Measurements from ENCODE around the gene ZHX3. TPM values are rescaled to one million over a fixed set of nuclear protein-coding genes. Genes with fewer than 3 reads are reported as not detected.

ZHX3 gene
- total RNA-seq, 2 donors from 2014 or later, result 8.2 to 10.1 TPM

DNA sequence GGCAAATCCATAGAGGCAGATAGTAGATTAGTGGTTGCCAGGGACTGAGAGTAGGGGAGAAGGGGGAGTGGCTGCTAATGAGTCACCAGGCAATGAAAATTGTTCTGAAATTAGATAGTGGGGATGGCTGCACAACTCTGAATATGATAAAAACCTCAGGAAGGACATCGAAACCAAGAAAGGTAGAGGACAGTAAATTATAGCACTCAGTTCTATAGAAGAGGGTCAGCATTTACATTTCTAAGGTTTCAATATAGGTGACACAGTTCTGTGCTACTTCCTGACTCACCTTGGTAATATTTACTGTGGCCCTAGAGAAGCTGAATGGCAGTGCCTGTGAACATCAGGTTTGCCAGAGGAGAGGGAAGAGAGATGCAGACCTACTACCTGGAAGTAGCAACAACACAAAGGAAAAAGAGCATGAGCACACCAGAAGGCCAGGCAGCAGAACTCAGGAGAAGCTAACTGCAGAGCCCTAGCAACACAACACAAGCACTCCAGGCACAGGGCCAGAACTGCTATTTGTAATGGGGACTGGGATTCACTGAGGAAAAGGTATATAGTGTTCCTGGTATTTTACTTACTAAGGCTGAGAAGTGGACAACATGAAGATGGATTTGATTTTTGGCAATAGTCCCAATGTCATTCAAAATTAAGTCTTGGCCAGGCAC lies 104.2 kb downstream of the ZHX3 start:
- H3K27ac Mint-ChIP-seq, result no peak overlapping the region
- no peak for DNase-seq (ENCODE audit: low spot score in 2 of 2)
- no peaks in the 10 kb centered on the region for H3K36me3 Mint-ChIP-seq
- H3K9me3 Mint-ChIP-seq, result no peaks in the 10 kb centered on the region
- ATAC-seq, result no peak

DNA sequence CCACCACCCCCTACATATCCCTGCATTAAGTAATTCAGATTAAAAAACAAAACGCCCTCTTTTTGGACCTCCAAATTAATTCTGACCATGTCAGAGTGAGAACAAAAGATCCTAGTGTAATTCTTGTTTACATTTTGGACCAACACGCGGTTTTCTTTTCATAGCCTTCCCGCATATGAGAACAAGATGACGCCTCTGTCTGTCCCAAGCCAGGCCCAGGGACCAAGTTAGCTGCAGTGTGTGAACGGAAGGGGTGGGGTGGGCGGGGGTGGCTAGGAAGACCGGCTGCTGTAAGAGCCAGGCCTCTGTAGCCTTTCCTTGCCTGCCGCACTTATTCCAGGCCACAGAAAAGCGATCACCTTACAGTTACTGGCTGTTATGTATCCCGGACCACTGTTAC lies 112.2 kb downstream of the ZHX3 start:
- no peak for DNase-seq (ENCODE audit: low spot score in 2 of 2)
- no peak for ATAC-seq
- no peak overlapping the region for H3K27ac Mint-ChIP-seq
- H3K36me3 Mint-ChIP-seq, result peaks cover 4 to 22% of the 10 kb centered on the region in 2 donors
- peaks cover 2 to 3% of the 10 kb centered on the region in 2 donors for H3K9me3 Mint-ChIP-seq

DNA sequence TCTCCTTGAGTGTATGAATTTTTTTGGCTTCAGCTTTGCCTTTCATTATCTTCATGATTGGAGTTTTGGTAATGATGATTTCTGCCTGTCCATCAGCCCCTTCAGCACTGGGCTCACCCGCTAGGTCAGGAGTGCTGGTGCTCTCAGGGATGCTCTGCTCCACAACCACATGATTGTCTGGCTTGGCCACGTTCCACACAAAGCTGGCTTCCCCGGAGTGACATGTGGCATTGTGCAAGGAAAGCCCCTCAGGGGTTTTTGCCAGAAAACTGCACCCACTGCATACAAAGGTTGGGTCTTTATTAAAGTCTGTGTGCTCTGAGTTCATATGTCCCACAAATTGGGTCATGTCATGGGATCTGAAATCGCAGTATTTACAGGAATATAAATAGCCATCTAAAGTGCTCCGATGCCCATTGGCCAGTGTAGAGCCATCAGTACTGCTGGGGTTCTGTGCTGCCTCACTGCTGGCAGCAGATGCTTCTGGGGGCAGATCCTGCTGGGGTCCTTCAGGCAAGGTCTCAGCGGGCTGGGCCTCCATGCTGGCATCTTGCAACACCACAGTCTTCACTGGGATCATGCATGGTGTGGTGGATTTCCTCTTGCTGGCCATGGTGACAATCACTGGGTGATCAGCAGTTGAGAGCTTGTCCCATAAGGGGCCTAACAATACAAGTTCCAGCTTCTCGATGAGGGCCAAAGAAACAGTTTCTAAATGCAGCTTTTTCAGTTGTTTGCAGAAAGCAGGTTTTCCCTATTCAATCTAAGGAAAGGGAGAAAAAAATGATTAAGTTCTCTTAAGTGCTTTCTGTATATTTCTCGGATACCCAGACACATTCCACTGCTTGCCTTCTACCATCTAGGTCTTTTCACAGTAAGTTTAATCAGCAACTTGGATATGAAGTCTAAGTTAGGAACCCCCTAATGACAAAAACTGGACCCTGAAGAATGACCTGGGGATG lies 112.9 kb downstream of the ZHX3 start:
- H3K27ac Mint-ChIP-seq, result peak overlapping the region in 1 of 2 donors; percentile 70

DNA sequence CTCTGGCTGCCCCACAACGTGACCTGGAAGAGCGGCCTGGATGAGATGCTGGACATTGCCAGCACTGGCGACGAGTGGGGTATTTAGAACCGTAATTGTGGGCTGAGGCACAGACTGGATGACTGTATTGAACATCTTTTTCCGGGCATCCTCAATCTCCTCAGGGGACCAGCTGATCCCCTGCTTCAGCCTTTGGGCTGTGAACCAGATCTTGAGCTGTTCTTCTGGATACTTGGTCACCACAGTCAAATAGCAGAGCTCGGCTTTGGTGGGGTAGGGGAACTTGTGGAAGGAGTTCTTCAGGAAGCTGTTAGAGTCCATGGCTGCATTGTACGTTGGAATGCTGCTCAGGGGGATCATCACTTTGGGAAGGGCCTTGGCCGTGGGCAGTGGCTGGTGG lies 113.9 kb downstream of the ZHX3 start:
- no peak overlapping the region for H3K27ac Mint-ChIP-seq
- H3K36me3 Mint-ChIP-seq, result peaks cover 16 to 30% of the 10 kb centered on the region in 2 donors

More for the DNA sequence above, 112.9 kb downstream of the ZHX3 start:
- Mint-ChIP-seq H3K36me3 (peaks cover 8 to 22% of the 10 kb centered on the region in 2 donors), H3K9me3 (peaks cover 6% of the 10 kb centered on the region in 2 donors)
- DNase-seq (ENCODE audit: low spot score in 2 of 2) (no peak), ATAC-seq (no peak)

DNA sequence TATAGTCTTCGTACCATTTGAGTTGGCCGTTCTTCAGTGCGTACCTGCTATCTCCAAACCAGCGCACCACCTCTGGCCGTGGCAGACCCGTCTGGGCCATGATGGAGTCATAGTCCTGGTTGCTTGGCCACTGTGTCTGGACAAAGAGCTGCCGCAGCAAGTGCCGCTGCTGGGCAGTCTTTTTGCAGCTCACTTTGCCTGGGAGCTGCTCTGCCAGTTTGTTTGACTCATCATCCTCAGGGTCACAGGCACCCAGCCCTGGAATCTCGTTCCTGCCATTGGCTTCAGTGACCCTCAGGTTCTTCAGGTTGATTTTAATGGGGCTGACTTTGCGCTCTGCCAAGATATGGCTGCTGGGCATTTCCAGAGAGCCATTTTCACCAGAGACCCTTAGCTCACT lies 115.1 kb downstream of the ZHX3 start:
- no peak for ATAC-seq
- no peak overlapping the region for H3K27ac Mint-ChIP-seq
- H3K9me3 Mint-ChIP-seq, result peaks cover 13 to 18% of the 10 kb centered on the region in 2 donors
- peaks cover 21 to 32% of the 10 kb centered on the region in 2 donors for H3K36me3 Mint-ChIP-seq
- DNase-seq (ENCODE audit: low spot score in 2 of 2), result no peak

More for the DNA sequence above, 113.9 kb downstream of the ZHX3 start:
- ATAC-seq (no peak), DNase-seq (ENCODE audit: low spot score in 2 of 2) (no peak)
- peaks cover 13 to 14% of the 10 kb centered on the region in 2 donors for H3K9me3 Mint-ChIP-seq

DNA sequence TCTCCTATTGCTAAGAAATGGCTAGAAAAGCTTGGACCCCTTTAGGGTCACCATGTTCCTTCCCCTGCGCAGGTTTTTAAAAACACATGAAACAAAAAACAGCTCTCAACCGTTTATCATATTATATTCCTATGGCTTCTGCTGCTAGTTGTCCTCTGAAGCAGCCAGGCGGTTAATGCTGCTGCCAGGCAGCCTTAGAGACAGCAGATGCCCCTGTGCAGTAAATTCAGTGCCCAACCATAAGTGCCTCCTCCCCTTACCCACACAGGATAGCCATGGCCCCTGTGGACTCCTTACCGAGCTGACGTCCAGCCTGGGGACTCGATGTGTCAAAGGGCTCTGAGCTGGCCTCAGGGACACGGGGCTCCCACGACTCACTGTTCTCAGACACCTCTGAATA lies 115.8 kb downstream of the ZHX3 start:
- Mint-ChIP-seq H3K9me3 (peaks cover 13 to 18% of the 10 kb centered on the region in 2 donors), H3K27ac (no peak overlapping the region), H3K36me3 (peaks cover 21 to 32% of the 10 kb centered on the region in 2 donors)
- no peak for DNase-seq (ENCODE audit: low spot score in 2 of 2)
- ATAC-seq, result peak in 1 of 2 donors; percentile 35

DNA sequence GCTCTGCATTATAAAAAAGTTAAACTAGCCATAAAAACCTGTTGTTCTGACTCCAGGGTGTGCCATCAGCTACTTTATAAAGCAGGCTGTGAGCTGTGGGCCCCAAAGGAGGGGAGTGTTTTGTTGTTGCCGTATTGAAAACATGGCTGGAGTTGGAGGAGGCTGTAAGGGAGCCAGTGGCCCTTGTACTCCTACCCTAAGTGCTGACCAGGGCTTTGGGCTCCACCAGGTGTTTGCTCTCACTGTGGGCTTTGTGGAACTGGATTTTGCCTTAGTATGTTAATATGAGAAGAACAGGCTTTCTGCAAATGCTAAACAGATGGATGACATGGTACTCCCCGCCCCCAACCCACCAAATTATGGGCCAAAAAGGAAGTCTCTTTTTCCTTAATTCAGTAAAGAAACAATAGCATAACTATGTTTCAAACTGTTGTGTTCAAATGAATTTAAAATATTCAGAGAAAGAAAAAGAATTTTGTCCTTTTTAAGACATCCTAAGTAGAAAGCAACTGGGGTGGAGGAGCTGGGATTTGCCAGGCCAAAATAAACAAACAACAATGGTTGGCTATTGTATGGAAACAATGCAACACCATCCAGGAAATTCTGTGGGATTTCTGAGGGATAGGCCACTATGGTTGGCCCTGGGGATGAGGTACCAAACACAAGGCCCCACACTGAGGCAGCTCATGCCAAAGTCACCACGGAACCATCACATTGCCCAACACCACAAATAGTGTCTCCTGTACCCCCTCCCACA lies 116.9 kb downstream of the ZHX3 start:
- ATAC-seq (no peak), DNase-seq (ENCODE audit: low spot score in 2 of 2) (no peak)
- H3K9me3 Mint-ChIP-seq, result peaks cover 13 to 18% of the 10 kb centered on the region in 2 donors
- no peak overlapping the region for H3K27ac Mint-ChIP-seq
- peaks cover 21 to 32% of the 10 kb centered on the region in 2 donors for H3K36me3 Mint-ChIP-seq

DNA sequence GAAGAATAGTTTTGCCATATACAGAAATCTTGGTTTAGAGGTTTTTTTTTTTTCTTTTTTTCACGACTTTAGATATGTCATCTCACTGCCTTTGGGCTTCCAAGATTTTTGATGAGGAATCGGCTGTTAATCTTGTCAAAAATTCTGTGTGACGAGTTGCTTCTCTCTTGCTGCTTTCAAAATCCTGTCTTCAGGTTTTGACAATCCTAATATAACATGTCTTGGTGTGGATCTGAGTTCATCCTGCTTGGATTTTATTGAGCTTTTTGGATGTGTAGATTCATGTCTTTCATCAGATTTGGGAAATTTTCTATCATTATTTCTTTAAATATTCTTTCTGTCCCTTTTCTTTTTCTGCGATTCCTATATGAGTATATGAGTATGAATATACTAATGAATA lies 119.1 kb downstream of the ZHX3 start:
- peaks cover 21 to 28% of the 10 kb centered on the region in 2 donors for H3K36me3 Mint-ChIP-seq
- ATAC-seq (no peak), DNase-seq (ENCODE audit: low spot score in 2 of 2) (no peak)
- no peak overlapping the region for H3K27ac Mint-ChIP-seq
- peaks cover 13 to 18% of the 10 kb centered on the region in 2 donors for H3K9me3 Mint-ChIP-seq

DNA sequence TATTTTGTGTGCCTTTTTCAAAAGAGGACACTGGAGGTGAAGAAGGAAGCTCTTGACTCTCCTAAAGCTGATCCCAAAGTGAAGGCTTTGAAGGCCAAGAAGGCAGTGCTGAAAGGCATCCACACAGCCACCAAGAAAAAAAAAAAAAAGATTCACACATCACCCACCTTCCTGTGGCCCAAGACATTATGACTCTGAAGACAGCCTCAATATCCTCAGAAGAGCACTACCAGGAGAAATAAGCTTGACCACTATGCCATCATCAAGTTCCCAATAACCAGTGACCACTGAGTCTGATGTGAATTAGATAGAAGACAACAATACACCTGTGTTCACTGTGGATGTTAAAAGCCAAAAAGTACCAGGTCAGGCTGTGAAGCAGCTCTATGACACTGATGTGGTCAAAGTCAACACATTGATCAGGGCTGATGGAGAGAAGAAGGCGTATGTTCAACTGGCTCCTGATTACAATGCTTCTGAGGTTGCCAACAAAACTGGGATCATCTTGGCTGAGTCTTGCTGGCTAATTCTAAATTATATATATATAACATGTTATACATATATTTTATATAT lies 120.8 kb downstream of the ZHX3 start:
- Mint-ChIP-seq H3K27ac (no peak overlapping the region), H3K36me3 (peaks cover 20 to 28% of the 10 kb centered on the region in 2 donors), H3K9me3 (peaks cover 13 to 23% of the 10 kb centered on the region in 2 donors)
- DNase-seq (ENCODE audit: low spot score in 2 of 2) (no peak), ATAC-seq (peak; percentile 45 to 75)

DNA sequence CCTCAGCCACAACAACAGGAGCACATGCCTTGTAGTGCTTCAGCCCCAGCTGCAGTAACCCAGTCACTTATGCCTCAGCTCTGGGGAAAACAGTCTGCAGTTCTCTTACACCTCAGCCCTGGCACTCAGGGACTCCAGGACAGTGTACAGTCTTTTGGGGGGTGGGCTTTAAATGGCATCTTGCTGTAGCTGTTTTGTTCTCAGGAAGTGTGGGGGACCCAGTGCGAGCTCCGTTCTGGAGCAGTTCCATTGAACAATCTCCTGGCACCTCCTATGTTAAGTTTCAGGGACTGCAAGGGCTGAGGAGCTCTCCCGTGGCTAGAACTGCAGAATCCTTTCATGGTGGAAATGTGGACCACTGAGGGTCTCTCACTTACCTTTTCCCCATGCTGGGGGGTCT lies 125.0 kb downstream of the ZHX3 start:
- H3K9me3 Mint-ChIP-seq, result peaks cover 3 to 18% of the 10 kb centered on the region in 2 donors
- ATAC-seq (no peak), DNase-seq (ENCODE audit: low spot score in 2 of 2) (no peak)
- no peak overlapping the region for H3K27ac Mint-ChIP-seq
- H3K36me3 Mint-ChIP-seq, result peaks cover 7 to 17% of the 10 kb centered on the region in 2 donors

DNA sequence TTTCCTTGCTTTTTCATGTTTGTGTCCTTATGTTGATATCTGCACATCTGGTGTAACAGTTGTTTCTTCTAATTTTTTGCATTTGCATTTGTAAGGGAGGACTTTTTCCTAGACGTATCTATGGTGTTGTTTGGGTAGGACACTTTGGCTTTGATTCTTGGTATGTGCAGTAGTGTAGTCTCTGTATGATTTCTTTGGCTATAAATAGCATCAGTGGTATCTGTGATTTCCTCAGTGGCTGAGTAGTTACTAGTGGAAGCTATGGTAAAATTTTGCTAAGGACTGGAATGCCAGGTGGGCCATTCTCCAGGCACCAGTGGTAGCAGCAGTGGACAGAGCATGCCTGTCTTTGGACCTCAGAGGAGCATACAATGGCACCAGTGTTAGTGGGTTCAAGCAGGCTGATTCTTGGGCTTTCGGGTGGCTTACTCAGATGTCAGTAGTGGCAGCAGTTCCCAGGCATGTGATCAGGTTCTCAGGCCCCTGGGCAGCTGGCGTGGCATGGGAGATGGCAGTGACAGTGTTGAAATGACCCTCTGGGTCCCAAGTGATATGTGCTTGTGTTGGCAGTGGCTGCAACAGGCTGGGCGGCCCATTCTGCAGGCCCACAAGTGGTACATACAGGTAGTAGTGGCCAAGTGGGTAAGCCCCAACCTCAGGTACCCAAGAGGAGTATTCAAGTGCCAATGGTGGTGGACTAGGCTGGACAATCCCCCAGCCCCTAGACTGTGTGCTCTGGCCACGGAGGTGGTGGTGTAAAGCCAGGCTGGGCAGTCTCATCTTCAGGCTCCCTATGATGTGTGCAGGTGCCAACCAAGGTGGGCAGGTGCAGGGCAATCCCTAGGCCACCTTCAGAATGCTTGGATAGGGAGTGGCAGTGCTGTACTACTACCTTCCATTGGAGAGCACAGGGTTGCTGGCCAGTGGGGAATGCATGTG lies 125.7 kb downstream of the ZHX3 start:
- peaks cover 3 to 18% of the 10 kb centered on the region in 2 donors for H3K9me3 Mint-ChIP-seq
- peaks cover 7 to 17% of the 10 kb centered on the region in 2 donors for H3K36me3 Mint-ChIP-seq
- H3K27ac Mint-ChIP-seq, result no peak overlapping the region
- DNase-seq (ENCODE audit: low spot score in 2 of 2), result no peak
- ATAC-seq, result no peak

DNA sequence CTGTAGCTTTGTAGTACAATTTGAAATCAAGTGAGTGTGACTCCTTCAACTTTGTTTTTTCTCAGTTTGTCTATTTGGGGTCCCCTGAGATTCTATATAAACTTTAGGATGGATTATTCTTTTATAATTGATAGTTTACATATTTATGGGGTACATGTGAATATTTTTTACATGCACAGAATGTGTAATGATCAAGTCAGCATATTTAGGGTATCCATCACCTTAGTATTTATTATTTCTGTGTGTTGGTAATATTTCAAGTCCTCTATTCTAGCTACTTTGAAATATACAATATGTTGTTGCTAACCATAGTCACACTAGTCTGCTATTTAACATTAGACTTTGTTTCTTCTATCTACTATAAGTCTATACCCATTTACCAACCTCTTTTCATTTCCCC lies 129.9 kb downstream of the ZHX3 start:
- H3K36me3 Mint-ChIP-seq, result peaks cover under 1 to 12% of the 10 kb centered on the region in 2 donors
- peaks cover 3 to 13% of the 10 kb centered on the region in 2 donors for H3K9me3 Mint-ChIP-seq
- no peak for DNase-seq (ENCODE audit: low spot score in 2 of 2)
- no peak for ATAC-seq
- no peak overlapping the region for H3K27ac Mint-ChIP-seq

DNA sequence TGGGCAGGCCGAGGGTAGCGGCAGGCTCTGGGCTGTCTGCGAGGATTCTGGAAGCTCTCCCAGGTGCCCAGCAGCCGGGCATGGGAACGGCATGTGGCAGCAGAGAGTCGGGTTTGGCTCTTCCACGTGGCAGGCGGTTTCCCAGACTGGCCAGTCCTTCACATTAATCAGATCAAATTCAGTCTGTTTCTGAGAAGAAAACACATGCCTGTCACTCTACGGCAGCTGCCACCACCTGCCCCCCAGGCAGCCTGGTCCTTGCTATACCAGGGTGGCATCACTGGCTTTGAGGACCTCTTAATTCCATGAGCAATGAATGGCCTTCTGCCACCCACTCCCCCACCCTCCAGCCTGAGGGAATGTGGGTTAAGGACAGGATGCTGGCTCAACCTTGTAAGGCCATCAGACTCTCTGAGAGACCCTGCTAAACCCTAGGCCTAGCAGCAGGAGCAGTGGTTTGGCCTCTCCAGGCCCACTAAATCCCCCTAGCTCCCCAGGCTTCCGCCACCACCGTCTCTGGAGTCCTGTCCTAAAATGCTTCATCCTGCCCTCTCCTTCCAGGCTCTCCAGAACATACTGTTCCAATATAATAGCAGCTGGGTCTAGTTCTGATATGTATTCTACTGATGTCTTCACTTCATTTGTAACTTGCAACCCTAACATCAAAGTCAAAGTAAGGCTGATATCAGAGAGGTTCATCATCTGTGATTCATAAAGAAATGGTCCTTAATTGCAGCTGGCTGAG lies 132.3 kb downstream of the ZHX3 start:
- ATAC-seq (peak in 1 of 2 donors; percentile 15), DNase-seq (ENCODE audit: low spot score in 2 of 2) (no peak)
- Mint-ChIP-seq H3K27ac (no peak overlapping the region), H3K36me3 (no peaks in the 10 kb centered on the region), H3K9me3 (peaks cover 0 to 4% of the 10 kb centered on the region in 2 donors)

DNA sequence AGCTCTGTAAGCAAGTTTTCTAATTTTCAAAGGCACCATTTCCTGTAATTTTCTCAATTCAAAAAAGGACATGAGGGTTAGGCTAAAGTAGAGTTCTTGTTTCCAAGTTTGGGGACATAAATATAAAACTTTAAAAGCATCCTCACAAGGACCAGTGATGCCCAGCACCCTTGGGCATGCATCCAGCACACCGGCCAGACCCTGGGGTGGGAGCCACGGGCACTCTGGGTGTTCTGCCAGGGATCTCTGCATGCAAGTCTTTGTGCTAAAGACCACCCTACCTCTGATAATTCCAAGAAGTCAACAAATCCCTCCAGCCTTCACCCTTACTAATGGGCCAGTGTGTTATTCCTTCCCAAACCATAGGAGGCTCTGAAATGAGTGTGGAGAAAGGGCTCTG lies 133.7 kb downstream of the ZHX3 start:
- Mint-ChIP-seq H3K36me3 (no peaks in the 10 kb centered on the region), H3K27ac (peak overlapping the region in 1 of 2 donors; percentile 14), H3K9me3 (no peaks in the 10 kb centered on the region)
- DNase-seq (ENCODE audit: low spot score in 2 of 2), result no peak
- ATAC-seq, result no peak

DNA sequence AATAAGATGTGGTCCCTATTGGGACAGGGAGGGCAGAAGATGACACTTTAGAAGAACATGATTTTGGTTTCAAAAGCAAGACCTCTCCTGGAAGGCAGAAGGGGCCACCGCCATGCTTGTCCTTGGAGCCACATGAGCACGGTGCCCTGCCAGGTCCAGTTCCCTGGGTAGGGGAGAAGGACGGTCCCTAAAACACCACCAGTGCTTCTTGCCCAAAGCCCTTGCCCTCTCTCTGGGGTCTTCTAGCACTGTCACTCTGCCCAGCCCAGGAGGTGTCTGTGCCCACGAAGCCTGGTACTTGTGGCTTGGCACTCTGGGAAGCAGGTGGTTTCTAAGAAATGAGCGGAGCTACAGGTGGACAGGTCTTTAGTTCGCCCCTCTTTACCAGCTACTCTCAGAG lies 134.1 kb downstream of the ZHX3 start:
- no peak for ATAC-seq
- no peaks in the 10 kb centered on the region for H3K9me3 Mint-ChIP-seq
- DNase-seq (ENCODE audit: low spot score in 2 of 2), result peak; percentile 1 to 47
- H3K27ac Mint-ChIP-seq, result peak overlapping the region in 1 of 2 donors; percentile 89
- no peaks in the 10 kb centered on the region for H3K36me3 Mint-ChIP-seq
